ENCODE results near the gene CDH2. TPM values are rescaled to one million over a fixed set of nuclear protein-coding genes. Genes with fewer than 3 reads are reported as not detected.

The CDH2 gene
- polyA plus RNA-seq, 1 donor from 2014 or later = 199 TPM

DNA sequence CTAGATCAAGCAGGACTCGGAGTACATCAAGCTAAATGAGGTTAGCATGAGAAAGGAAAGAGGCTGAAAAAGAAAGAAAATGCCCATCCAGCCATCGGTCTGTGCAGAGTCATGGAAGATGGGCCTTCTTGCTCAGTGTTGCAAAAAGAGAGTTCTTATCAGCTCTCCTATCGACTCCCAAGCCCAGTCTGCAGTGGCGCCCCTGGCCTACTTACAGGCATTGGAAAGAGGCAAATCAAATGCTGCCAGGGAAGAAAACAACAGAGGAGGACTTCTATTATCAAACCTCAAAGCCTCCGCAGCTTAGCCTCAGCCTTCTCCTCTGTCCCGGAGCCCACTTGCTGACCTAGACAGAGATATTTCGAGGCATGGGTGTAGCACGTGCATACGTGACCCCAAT, 66.0 kb downstream of the CDH2 start:
- Histone ChIP-seq H3F3A (ENCODE audit: insufficient read depth, low read length, poor library complexity, severe bottlenecking) (no peaks in the 10 kb centered on the region), H3K9ac (ENCODE audit: low read length) (no peak overlapping the region), H2AFZ (ENCODE audit: low read depth, low read length) (no peak overlapping the region), H3K9me3 (ENCODE audit: low read length) (no peaks in the 10 kb centered on the region), H3K79me2 (replicated peaks; ENCODE audit: insufficient read depth, low read length) (peaks cover 97% of the 10 kb centered on the region), H4K20me1 (ENCODE audit: insufficient read depth) (peaks cover 22% of the 10 kb centered on the region), H3K27me3 (ENCODE audit: insufficient read depth, low read depth, low read length) (no peaks in the 10 kb centered on the region), H3K36me3 (ENCODE audit: insufficient read depth, low read length) (no peaks in the 10 kb centered on the region), H3K9me2 (ENCODE audit: insufficient read depth, low read length) (no peaks in the 10 kb centered on the region), H3K4me2 (ENCODE audit: low read length) (no peak overlapping the region), H3K4me3 (ENCODE audit: low read length) (no peak overlapping the region), H3K27ac (ENCODE audit: low read length) (no peak overlapping the region)
- TF ChIP-seq, protein P1, sequence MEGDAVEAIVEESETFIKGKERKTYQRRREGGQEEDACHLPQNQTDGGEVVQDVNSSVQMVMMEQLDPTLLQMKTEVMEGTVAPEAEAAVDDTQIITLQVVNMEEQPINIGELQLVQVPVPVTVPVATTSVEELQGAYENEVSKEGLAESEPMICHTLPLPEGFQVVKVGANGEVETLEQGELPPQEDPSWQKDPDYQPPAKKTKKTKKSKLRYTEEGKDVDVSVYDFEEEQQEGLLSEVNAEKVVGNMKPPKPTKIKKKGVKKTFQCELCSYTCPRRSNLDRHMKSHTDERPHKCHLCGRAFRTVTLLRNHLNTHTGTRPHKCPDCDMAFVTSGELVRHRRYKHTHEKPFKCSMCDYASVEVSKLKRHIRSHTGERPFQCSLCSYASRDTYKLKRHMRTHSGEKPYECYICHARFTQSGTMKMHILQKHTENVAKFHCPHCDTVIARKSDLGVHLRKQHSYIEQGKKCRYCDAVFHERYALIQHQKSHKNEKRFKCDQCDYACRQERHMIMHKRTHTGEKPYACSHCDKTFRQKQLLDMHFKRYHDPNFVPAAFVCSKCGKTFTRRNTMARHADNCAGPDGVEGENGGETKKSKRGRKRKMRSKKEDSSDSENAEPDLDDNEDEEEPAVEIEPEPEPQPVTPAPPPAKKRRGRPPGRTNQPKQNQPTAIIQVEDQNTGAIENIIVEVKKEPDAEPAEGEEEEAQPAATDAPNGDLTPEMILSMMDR (IDR thresholded peaks at IDR 0.05; ENCODE audit: poor library complexity, severe bottlenecking) = no peak
- TF ChIP-seq EP300 (conservative IDR thresholded peaks at IDR 0.05; ENCODE audit: poor library complexity, severe bottlenecking) (no peak), EZH2 (IDR thresholded peaks at IDR 0.05; ENCODE audit: borderline replicate concordance, insufficient read depth, low read length, poor library complexity, severe bottlenecking) (no peak), POLR2AphosphoS5 (IDR thresholded peaks at IDR 0.05) (no peak)
- TF ChIP-seq, protein P2, sequence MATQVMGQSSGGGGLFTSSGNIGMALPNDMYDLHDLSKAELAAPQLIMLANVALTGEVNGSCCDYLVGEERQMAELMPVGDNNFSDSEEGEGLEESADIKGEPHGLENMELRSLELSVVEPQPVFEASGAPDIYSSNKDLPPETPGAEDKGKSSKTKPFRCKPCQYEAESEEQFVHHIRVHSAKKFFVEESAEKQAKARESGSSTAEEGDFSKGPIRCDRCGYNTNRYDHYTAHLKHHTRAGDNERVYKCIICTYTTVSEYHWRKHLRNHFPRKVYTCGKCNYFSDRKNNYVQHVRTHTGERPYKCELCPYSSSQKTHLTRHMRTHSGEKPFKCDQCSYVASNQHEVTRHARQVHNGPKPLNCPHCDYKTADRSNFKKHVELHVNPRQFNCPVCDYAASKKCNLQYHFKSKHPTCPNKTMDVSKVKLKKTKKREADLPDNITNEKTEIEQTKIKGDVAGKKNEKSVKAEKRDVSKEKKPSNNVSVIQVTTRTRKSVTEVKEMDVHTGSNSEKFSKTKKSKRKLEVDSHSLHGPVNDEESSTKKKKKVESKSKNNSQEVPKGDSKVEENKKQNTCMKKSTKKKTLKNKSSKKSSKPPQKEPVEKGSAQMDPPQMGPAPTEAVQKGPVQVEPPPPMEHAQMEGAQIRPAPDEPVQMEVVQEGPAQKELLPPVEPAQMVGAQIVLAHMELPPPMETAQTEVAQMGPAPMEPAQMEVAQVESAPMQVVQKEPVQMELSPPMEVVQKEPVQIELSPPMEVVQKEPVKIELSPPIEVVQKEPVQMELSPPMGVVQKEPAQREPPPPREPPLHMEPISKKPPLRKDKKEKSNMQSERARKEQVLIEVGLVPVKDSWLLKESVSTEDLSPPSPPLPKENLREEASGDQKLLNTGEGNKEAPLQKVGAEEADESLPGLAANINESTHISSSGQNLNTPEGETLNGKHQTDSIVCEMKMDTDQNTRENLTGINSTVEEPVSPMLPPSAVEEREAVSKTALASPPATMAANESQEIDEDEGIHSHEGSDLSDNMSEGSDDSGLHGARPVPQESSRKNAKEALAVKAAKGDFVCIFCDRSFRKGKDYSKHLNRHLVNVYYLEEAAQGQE (IDR thresholded peaks at IDR 0.05; ENCODE audit: borderline replicate concordance) = no peak

DNA sequence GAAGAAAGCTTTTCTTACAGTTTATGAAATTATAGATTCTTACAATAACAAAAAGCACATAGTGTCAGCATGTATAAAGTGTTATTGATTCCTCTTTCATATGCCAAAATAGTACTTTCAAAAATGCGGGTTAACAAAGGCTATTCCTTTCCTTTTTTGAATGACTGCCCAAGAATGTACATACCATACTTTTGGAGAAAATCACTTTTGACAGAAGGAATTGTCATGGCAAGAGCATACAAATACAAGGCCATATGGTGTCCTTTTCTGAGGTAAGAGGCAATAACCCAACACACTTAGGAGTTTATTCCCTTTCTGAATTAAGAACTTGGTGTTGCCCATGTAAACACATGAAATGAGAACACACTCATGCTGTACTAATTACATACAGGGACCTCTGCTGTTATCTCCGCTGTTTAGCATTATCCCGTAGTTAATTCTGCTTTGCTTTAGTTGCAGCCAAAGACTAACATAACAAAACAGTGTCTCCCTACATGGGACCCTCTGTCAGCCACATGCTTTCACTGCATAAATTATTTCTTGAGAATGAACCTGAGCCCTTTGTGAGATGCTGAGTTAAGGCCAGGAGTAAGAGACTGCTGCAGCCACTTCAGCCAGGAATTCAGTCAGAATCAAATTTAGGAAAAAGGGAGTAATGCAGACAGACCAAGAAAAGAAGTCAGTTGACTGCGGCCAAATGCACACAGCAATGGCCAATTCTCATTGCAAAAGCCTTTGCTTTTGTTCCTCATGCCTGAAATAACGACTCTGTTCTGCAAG, 67.0 kb downstream of the CDH2 start:
- no peak overlapping the region for H3K4me2 ChIP-seq (ENCODE audit: low read length)
- H3K36me3 ChIP-seq (ENCODE audit: insufficient read depth, low read length) = no peaks in the 10 kb centered on the region
- TF ChIP-seq SMC3 (conservative IDR thresholded peaks at IDR 0.05; ENCODE audit: poor library complexity) (no peak), POLR2AphosphoS5 (IDR thresholded peaks at IDR 0.05) (no peak), EP300 (conservative IDR thresholded peaks at IDR 0.05; ENCODE audit: poor library complexity, severe bottlenecking) (no peak), EZH2 (IDR thresholded peaks at IDR 0.05; ENCODE audit: borderline replicate concordance, insufficient read depth, low read length, poor library complexity, severe bottlenecking) (no peak), MXI1 (conservative IDR thresholded peaks at IDR 0.05; ENCODE audit: poor library complexity, severe bottlenecking) (no peak), RAD21 (conservative IDR thresholded peaks at IDR 0.05) (no peak), TAF1 (IDR thresholded peaks at IDR 0.05; ENCODE audit: low read depth) (no peak)
- TF ChIP-seq, protein P1 (IDR thresholded peaks at IDR 0.05; ENCODE audit: poor library complexity, severe bottlenecking) = no peak
- TF ChIP-seq, protein P2 (IDR thresholded peaks at IDR 0.05; ENCODE audit: borderline replicate concordance) = no peak
- H3F3A ChIP-seq (ENCODE audit: insufficient read depth, low read length, poor library complexity, severe bottlenecking) = peaks cover 4% of the 10 kb centered on the region
- H3K27me3 ChIP-seq (ENCODE audit: insufficient read depth, low read depth, low read length) = no peaks in the 10 kb centered on the region
- H3K9me3 ChIP-seq (ENCODE audit: low read length) = no peaks in the 10 kb centered on the region
- H3K79me2 ChIP-seq (replicated peaks; ENCODE audit: insufficient read depth, low read length) = peaks cover 97% of the 10 kb centered on the region
- no peak overlapping the region for H3K9ac ChIP-seq (ENCODE audit: low read length)
- H3K27ac ChIP-seq (ENCODE audit: low read length) = no peak overlapping the region
- H3K4me3 ChIP-seq (ENCODE audit: low read length) = no peak overlapping the region
- peaks cover 22% of the 10 kb centered on the region for H4K20me1 ChIP-seq (ENCODE audit: insufficient read depth)
- H2AFZ ChIP-seq (ENCODE audit: low read depth, low read length) = no peak overlapping the region
- no peaks in the 10 kb centered on the region for H3K9me2 ChIP-seq (ENCODE audit: insufficient read depth, low read length)
